Measurements from ENCODE around the gene RERE.

DNA sequence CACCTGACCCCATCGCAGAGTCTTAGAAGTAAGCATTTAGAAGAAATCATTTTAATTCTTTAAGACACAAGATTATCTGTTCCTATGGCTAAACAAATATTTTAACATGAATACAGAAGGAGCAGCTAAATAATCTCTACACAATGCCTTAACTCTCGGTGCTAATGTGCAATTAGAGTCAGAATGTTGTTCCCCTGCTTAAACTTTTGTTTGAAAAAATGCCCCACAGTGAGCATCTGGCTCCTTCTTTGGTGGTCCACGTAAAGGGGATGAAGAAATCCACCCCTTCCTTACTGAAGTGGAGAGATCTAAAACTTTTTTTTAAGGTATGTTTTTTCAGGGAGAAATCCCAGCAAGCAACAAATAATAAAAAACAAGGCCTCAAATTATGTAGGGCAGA is 444.3 kb downstream of the RERE start:
- TF ChIP-seq CTCF (conservative IDR thresholded peaks at IDR 0.05) (no peak), EZH2 (IDR thresholded peaks at IDR 0.05; ENCODE audit: low read depth) (no peak)

Measured in PC-9 (cell line).